Measurements from ENCODE around the gene POFUT2.
"Not testable (repeated sequence)": the region's sequence is repeated elsewhere in the genome, so short reads cannot be mapped to it uniquely, and the experiment has no call there.

The POFUT2 gene

DNA sequence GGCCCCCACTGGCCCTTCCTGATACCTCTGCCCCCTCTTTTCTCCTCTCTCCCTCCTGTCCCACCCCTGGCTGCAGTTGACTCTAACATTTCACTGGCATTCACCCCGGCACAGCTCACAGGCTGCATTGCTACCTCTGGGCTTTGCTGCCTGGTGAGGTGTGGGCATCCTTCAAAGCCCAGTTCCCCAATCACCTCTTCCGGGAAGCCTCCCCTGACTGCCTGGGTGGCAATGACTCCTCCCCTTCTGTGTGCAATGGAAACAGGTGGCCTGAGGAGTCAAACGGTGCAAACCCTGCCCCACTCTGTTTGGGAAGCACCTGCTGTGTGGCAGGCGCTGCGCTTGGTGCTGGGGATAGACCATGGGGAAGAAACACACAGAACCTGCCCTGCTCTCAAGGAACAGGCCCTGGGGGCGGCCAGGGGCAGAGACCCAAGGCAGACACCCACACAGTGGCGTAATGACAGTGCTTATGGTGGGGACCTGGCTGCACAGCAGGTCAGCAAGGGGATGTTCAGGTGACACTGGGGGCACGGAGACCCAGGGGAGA is 39.3 kb upstream of the POFUT2 start:
- no peak for FAIRE-seq

DNA sequence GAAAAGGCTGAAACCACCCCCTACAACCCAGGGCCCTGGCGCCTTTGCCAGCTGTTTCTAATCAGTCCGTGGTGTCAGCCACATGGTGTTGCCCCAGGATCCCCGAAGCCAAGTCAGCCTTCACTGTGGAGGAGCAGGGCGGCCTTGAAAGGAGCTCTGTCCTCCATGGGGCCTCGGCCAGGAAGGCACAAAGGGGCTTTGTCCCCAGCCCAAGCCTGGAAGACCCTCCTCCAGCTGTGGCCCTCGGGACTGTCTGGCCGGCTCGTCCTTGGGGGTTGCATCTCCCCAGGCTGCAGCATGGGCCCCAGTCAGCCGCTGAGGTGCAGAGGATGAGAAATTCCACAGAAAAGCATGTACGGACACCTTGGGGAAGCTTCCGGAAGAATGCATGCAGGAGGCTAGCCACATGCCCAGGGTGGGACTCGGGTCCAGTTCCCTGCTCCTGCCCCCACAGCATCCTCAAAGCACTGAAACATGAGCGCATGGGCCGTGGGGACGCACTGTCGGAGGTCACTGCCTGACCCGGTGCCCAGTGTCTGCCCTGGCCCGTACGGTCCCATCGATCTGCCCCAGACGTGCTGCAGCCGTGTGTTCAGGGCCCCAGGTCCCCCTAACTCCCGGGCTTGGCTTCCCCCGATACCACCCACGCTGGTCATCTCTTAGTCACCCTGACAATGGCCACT is 38.6 kb upstream of the POFUT2 start:
- FAIRE-seq (no peak), DNase-seq (ENCODE audit: low spot score) (no peak)

More for the DNA sequence above, 39.3 kb upstream of the POFUT2 start:
- DNase-seq (ENCODE audit: low spot score): no peak

- no peak for DNase-seq (ENCODE audit: low spot score)
- FAIRE-seq: no peak
Measured at GRCh38 chr21:45325206-45326168, 37.8 kb upstream of the POFUT2 start.

GRCh38 chr21:45324489-45325205 is 37.0 kb upstream of the POFUT2 start:
- DNase-seq (ENCODE audit: low spot score): no peak
- no peak for FAIRE-seq

DNA sequence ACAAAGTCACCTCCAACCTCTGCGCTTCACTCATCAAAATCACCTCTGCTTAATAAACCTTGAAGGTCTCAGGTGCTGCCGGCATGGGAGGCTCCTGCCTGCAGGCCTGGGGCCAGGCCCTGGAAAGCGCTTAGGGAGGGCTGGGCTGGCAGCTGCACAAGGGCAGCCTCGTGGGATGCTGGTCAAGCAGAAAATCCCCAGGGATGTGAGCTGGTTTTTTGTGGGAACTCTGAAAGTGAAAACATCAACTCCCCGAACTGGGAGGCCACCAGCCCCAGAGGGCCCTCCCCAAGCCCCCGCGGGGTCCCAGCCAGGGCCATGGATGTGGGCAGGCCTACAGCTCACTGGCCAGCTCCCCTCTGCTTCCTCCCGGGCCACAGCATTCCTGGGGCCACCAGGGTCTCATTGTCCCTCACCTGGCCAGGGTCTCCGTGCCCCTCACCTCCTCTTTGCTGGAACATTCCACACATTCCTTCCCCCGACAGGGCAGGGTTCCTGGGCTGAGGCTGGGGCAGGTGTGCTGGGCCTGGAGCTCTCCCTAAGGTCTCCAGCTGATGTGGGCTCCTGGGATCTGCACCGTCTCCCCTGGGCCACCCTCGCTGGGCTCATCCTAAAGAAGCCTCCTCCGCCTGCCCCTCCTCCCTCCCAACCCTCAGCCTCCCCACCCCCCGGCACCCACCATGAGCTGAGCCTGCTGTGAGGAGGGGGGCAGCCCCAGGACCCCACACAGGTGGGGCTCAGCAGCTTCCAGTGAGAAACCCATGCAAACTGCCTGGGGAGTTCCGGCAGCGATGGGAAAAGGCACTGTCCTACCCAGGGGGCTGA is 36.0 kb upstream of the POFUT2 start:
- no peak for DNase-seq (ENCODE audit: low spot score)
- no peak for FAIRE-seq

GRCh38 chr21:45322960-45323461 is 35.3 kb upstream of the POFUT2 start:
- FAIRE-seq: no peak

DNA sequence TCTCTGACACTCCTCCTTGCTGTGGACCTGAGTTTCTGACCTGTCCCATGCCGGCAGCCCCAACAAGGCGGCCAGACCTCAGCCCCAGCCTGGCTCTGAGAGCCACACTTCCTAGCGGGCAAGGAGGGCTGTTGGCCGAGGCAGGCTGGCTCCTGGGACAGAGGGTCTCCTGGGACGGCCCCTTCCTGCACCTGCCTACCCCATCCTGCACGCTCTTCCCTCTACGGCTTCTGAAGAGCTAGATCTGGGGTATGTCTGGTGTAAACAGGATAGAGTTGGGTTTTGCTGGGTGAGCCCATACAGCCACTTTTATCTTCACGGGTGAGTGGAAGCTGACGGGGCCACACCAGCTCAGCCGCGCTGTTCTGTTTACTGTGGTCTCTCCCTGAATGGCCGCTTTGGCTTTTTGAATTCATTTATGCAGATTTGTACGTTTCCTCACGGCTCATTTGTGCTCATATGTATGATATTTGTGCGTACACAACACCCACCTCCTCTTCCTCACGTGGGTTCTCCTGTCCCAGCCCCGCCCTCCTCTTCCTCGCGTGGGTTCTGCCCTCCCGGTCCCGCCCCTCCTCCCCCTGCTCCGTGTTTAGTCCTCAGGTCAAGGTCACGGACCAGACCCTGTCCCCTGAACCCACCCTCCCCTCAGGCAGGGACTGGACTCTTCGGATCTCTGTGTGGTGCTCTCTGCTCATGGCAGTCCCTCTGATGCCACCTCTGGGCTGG is 34.7 kb upstream of the POFUT2 start:
- DNase-seq (ENCODE audit: low spot score) (no peak), FAIRE-seq (no peak)

More at GRCh38 chr21:45322960-45323461, 35.3 kb upstream of the POFUT2 start:
- DNase-seq (ENCODE audit: low spot score): no peak

DNA sequence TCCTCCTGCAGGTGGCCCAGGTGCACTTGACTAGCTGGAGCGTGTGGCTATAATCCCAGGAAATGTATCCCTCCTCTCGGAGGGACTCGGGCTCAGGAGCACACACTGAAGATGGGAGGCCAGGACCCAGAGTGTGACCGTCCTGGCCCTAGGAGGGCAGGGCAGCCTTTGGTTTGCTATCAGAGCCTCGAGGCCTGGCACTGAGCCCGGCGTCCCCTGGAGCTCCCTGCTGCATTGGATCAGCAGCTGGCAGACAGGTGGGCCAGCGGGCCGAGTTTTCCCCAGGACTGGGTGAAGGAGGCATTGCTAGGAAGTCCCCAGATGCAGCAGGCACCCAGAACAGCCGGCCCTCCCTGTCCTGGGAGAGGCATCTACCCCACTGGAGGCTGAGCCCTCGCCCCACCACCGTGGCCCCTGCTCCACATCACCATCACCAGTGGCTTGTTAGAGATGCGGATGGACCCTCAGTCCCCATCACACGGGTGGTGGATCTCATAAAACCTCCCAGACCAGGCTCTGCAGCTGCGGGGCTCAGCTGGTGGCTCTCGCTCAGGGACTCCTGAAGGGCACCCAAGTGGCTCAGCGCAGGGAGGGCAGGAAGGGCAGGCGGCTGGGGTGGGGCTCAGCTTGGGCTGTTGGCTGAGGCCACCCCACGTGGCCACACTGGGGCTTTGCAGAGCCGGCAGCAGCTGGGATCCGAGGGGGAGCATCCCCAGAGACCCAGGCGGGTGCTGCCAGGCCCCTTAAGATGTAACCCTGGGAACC is 32.7 kb upstream of the POFUT2 start:
- FAIRE-seq (no peak), DNase-seq (ENCODE audit: low spot score) (no peak)

DNA sequence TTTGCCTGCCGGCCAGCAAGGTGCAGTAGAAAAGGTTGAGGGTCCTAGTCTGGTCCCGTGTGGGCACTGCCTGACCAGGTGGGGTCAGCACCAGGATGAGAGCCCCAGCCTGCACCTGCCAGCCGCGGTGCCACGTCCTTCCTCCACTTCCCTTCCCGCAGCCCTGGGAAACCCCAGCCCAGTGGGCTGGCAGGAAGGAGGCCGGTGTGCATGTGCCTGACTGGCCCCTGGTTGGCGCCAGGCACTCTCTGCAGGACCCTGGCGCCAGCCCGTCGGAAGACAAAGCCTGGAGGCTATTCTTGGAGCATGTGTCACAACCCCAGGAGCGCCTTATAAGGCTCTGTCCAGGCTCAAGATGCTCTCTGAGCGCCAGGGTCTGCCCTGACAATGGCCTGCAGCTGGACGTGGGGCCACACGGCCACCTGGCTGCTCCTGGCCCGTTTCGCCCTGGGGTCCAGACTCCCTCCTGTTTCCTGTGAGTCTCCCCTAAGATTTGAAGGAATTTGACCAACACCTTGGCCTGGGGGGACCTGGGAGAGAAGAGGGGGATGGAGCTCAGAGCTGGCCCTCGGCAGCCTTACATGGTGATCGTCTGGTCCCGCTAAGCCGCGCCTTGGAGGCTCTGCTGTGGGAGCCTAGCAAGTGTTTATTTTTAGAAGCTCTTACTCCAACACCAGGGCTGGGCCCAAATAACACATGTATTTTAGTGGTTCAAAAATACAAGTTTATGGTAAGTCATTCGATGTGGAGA is 31.9 kb upstream of the POFUT2 start:
- no peak for FAIRE-seq
- no peak for DNase-seq (ENCODE audit: low spot score)

DNA sequence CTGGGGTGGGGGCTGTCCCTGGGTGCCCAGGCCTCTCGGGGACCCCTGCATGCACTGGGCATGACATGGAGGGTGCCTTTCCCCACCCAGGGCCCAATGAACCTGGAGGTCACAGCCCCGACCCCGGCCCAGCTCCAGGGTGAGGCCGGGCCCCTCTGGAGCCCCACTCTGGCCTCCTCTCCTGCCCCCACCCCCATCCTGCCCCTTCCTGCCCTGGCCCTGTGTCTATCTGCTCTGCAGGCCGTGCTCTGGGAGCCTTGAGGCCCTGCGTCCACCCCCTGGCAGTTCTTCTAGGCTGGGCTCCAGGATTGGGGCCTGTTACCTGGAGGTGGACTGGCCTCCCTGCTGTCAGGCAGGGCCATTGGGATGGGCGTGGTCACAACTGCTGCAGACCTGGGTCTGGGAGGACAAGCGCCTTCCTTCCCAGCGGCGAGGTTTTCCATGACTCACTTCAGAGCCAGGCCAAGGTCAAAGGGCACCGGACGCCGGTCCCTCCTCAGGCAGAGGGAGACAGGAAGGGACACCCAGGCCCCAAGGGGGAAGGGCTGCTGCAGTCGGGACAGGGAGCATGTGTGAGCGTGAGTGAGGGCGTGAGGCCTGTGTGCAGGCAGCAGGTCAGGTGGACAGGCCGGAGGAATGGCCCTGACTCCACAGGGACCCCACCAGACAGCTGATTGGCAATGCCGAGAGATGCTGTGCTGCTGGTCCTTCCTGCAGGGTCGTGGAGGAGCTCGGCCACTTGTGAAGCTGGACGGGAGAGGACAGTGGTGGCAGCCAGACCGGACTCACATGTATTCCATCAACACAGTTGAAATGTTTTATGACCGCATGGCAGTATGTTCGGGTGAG is 31.1 kb upstream of the POFUT2 start:
- FAIRE-seq (no peak), DNase-seq (ENCODE audit: low spot score) (no peak)

DNA sequence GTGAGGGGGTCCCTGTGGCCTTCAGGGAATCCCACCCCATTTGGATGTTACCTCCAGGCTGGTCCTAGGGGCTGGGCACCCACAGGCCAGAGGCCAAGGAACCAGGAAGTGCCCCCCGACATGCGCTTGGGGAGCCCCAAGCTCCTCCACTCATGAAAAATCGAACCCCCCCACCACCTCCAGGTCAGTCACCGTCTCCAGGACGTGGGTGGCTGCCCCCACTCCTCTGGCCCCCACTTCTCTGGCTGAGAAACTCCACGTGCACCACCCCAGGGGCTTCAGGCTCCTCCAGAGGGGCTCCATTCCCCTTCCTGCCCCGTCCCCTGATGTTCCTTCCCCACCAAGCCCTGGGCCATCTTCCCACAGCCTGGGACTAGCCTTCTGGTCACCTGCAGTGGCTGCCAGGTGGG is 30.5 kb upstream of the POFUT2 start:
- no peak for FAIRE-seq

DNA sequence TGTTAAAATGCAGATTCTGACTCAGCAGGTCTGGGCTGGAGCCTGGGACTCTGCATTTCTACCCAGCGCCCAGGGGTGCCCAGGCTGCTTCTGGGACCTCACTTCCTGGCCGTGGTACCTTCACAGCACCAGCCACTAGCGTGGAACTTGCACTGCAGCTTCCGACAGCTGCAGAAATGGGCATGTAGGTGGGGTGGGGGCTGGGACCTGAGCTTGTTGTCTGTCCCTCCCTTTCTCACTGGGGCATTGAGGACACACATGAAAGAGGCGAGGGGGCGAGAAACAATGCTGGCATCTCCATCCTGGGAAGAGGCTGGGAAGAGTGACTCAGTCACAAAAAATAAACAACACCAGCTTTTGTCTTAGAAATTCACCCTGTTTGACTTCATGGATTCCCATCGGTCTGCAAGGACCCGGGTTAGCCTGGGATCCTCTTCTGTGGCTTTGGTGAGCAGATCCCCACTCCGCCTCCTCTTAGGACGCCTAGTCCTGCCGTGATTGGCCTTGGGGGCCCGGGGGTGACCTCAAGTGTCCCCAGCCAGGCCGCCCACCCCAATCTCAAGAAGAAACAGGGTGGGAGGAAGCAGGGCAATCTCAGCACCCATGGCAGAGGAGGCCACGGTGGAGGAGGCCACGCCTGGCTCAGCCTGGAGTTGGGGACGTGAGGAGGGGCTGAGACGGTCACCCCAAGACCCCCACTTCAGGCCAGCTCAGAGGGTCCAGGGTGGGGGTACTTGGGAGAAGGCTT is 29.9 kb upstream of the POFUT2 start:
- no peak for FAIRE-seq
- peak; percentile 78 for DNase-seq (ENCODE audit: low spot score)

More for the DNA sequence above, 30.5 kb upstream of the POFUT2 start:
- no peak for DNase-seq (ENCODE audit: low spot score)

DNA sequence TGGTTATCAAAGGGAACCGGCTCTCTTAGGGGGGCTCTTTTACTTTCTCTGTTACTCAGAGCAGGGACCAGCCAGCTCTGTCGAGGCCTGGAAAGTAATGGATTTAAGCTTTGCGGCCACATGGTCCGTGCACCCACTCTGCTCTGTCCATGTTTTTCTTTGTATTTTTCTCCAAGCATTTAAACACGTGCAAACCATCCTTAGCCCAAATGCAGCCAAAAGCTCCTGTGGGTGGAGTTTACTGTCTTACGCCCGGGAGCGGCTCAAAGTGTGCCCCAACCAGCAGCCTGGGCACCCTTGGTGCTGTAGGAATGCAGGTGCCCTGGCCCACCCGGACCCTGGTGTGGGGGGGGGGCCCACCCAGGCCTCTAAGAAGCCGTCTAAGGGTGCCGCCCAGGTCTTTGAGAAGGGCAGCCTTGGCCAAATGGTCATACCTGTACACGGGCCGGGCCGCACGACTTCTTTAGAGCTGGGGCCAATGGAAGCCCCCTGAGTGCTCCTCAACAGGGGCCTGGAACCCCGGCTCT is 29.2 kb upstream of the POFUT2 start:
- no peak for DNase-seq (ENCODE audit: low spot score)
- no peak for FAIRE-seq

DNA sequence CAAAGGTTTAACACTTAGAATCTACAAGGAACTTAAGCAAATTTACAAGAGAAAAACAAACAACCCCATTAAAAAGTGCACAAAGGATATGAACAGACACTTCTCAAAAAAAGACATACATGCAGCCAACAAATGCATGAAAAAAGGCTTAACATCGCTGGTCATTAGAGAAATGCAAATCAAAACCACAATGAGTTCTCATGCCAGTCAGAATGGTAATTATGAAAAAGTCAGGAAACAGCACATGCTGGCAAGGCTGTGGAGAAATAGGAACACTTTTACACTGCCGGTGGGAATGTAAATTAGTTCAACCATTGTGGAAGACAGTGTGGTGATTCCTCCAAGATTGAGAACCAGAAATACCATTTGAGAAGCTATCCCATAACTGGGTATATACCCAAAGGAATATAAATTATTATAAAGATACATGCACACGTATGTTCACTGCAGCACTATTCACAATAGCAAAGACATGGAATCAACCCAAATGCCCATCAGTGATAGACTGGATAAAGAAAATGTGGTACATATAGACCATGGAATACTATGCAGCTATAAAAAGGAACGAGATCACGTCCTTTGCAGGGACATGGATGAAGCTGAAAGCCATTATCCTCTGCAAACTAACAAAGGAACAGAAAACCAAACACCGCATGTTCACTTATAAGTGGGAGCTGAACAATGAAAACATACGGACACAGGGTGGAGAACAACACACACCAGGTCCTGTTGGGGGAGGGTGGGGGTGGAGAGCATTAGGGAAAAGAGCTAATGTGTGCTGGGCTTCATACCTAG is 28.2 kb upstream of the POFUT2 start:
- not testable (repeated sequence) for DNase-seq (ENCODE audit: low spot score); FAIRE-seq

GRCh38 chr21:45313682-45314081 is 26.0 kb upstream of the POFUT2 start:
- no peak for DNase-seq (ENCODE audit: low spot score)
- no peak for FAIRE-seq

DNA sequence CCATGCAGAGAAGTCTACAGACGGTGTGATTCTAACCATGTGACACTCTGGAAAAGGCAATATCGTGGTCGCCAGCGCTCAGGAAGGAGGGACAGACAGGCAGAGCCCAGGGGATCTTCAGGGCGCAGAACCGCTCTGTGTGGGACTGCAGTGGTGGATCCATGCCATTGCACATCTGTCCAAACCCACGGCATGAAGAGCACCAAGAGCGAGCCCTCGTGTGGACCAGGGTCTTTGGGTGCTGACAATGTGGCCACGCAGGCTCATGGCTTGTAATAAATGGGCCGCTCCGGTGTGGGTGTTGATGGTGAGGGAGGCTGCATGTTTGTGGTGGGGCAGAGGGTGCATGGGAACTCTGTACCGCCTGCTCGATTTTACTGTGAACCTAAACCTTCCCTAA is 25.3 kb upstream of the POFUT2 start:
- no peak for DNase-seq (ENCODE audit: low spot score)
- FAIRE-seq: no peak
